Natural killer cell treated with Interleukin-12 subunit alpha and Interleukin-12 subunit beta and Interleukin-15 and Interleukin-18, amount 100 ng/mL, for 72 hours (primary cell): ENCODE results near the gene GLIPR1. TPM values are rescaled to one million over a fixed set of nuclear protein-coding genes. Genes with fewer than 3 reads are reported as not detected.
"Not testable (repeated sequence)": the region's sequence is repeated elsewhere in the genome, so short reads cannot be mapped to it uniquely, and the experiment has no call there.

Experiments
- ATAC-seq, 2 donors: fragments of 150-1000 bp; cut with Tn5 transposase in 1 of 2; sonication (Bioruptor Pico), chemical (Tn5 transposase) in 1 of 2; 2 replicates each; pipeline ENCODE4 v1.10.0; 2021
- DNase-seq: peaks from one replicate; pipeline ENCODE4 v3.0.0; 2022; ENCODE audit warnings: low spot score
- H3K27ac Mint-ChIP-seq, 2 donors: 1 replicate in 1 of 2; 2 replicates in 1 of 2; pipeline ENCODE4 v1.8.0; 2022; ENCODE audit warnings: mixed read lengths in 2 of 2, mild to moderate bottlenecking in 1 of 2, moderate library complexity in 1 of 2
- H3K27me3 Mint-ChIP-seq, 2 donors: 1 replicate in 1 of 2; 2 replicates in 1 of 2; pipeline ENCODE4 v1.8.0; 2022; ENCODE audit warnings: mixed read lengths in 2 of 2
- H3K36me3 Mint-ChIP-seq: one replicate; pipeline ENCODE4 v1.8.0; 2022; ENCODE audit warnings: mixed read lengths
- H3K4me1 Mint-ChIP-seq, 2 donors: 1 replicate in 1 of 2; 2 replicates in 1 of 2; pipeline ENCODE4 v1.8.0; 2022; ENCODE audit warnings: low read depth in 2 of 2, mixed read lengths in 2 of 2, mild to moderate bottlenecking in 1 of 2
- H3K4me3 Mint-ChIP-seq: one replicate; pipeline ENCODE4 v1.8.0; 2022; ENCODE audit warnings: mixed read lengths
- H3K9me3 Mint-ChIP-seq: 2 replicates; pipeline ENCODE4 v1.8.0; 2022; ENCODE audit warnings: mixed read lengths
- total RNA-seq, 2 donors: library from RNA; stranded (reverse); gene quantifications; one replicate each; pipeline ENCODE4 v1.2.3, GENCODE V29; 2022

The GLIPR1 gene
- total RNA-seq, 2 donors from 2014 or later = 47.1 to 48.3 TPM

DNA sequence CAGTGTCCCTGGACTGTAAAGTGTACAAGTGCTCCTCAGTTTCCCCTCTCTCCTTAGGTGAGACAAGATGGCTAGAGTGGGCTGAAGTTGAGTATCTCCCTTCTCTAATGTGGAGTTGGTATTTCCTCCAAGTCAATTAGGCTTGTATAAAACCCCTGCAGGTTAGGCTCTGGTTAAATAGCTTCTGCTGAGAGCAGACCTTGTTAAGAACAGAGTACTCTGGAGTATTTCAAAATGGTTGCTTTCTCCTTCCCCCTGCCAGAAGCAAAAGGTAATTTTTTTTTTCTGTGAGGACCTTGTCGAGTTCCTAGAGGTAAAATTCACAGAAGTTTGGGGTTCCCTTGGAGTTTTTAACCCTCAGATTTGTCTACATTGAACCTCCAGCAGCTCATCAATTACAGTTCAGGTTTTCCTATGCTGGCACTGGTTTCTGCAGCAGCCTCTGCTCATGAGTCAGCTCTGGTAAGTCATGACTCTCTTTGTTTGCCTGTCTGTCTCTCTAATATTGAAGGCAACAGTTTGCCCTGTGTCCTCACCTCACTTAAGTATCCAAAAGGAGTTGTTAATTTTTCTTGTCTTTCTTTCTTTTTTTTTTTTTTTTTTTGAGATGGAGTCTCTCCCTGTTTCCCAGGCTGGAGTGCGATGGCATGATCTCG is 27.8 kb upstream of the GLIPR1 start:
- DNase-seq (no peak), ATAC-seq (no peak)
- Mint-ChIP-seq H3K4me1 (peaks cover 21 to 27% of the 10 kb centered on the region in 2 donors), H3K9me3 (peaks cover 3% of the 10 kb centered on the region), H3K27me3 (no peaks in the 10 kb centered on the region), H3K4me3 (no peak overlapping the region), H3K36me3 (peaks cover 4% of the 10 kb centered on the region), H3K27ac (no peak overlapping the region)

GRCh38 chr12:75455839-75456238 is 24.7 kb upstream of the GLIPR1 start:
- peaks cover 10% of the 10 kb centered on the region for H3K36me3 Mint-ChIP-seq
- DNase-seq = no peak
- H3K27me3 Mint-ChIP-seq = no peaks in the 10 kb centered on the region
- H3K4me3 Mint-ChIP-seq = no peak overlapping the region
- peaks cover 38 to 46% of the 10 kb centered on the region in 2 donors for H3K4me1 Mint-ChIP-seq
- H3K27ac Mint-ChIP-seq = peak overlapping the region in 1 of 2 donors; percentile 5
- peaks cover 6% of the 10 kb centered on the region for H3K9me3 Mint-ChIP-seq
- no peak for ATAC-seq

- Mint-ChIP-seq H3K36me3 (peaks cover 10% of the 10 kb centered on the region), H3K4me1 (peaks cover 38 to 46% of the 10 kb centered on the region in 2 donors), H3K27me3 (no peaks in the 10 kb centered on the region), H3K4me3 (peak overlapping the region; percentile 78), H3K27ac (peak overlapping the region; percentile 86 to 94), H3K9me3 (peaks cover 6% of the 10 kb centered on the region)
- DNase-seq (no peak), ATAC-seq (no peak)
These were observed 23.4 kb upstream of the GLIPR1 start for GRCh38 chr12:75457191-75457590.

- not testable (repeated sequence) for ATAC-seq, H3K9me3 Mint-ChIP-seq, DNase-seq, H3K27me3 Mint-ChIP-seq, H3K36me3 Mint-ChIP-seq
- H3K4me1 Mint-ChIP-seq = peaks cover 38 to 46% of the 10 kb centered on the region in 2 donors
- H3K27ac Mint-ChIP-seq = peak overlapping the region; percentile 86 to 94
- peak overlapping the region; percentile 78 for H3K4me3 Mint-ChIP-seq
These were observed 22.7 kb upstream of the GLIPR1 start for GRCh38 chr12:75457866-75458265.

GRCh38 chr12:75459755-75460154 is 20.8 kb upstream of the GLIPR1 start:
- H3K4me3 Mint-ChIP-seq = no peak overlapping the region
- DNase-seq (no peak), ATAC-seq (no peak)
- no peaks in the 10 kb centered on the region for H3K27me3 Mint-ChIP-seq
- peaks cover 10% of the 10 kb centered on the region for H3K36me3 Mint-ChIP-seq
- H3K27ac Mint-ChIP-seq = peak overlapping the region; percentile 3 to 38
- H3K9me3 Mint-ChIP-seq = peaks cover 9% of the 10 kb centered on the region
- peaks cover 38 to 46% of the 10 kb centered on the region in 2 donors for H3K4me1 Mint-ChIP-seq

DNA sequence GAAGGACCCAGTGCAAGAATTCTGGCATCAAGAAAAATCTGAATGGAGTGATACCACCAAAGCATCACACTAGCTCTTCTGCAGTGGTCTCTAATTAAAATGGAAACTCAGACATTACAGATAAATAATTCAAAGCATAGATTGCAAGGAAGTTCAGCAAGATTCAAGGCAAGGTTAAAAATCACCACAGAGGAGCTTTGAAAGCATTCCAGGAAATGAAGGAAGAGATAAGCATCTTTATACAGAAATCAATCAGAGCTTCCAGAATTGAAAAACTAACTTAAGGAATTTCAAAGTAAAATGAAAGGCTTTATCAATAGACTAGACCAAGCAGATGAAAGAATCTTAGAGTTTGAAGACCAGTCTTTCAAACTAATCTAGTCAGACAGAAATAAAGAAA is 20.4 kb upstream of the GLIPR1 start:
- Mint-ChIP-seq H3K27me3 (no peaks in the 10 kb centered on the region), H3K4me3 (no peak overlapping the region), H3K9me3 (peaks cover 9% of the 10 kb centered on the region), H3K36me3 (peaks cover 10% of the 10 kb centered on the region), H3K4me1 (peaks cover 36 to 43% of the 10 kb centered on the region in 2 donors), H3K27ac (peak overlapping the region in 1 of 2 donors; percentile 38)
- DNase-seq (no peak), ATAC-seq (no peak)

GRCh38 chr12:75471902-75472890 is 8.4 kb upstream of the GLIPR1 start:
- Mint-ChIP-seq H3K9me3 (no peaks in the 10 kb centered on the region), H3K4me1 (peaks cover 5 to 6% of the 10 kb centered on the region in 2 donors), H3K27me3 (peaks cover 0 to 5% of the 10 kb centered on the region in 2 donors), H3K36me3 (no peaks in the 10 kb centered on the region), H3K27ac (no peak overlapping the region), H3K4me3 (no peak overlapping the region)
- DNase-seq (no peak), ATAC-seq (no peak)

- Mint-ChIP-seq H3K9me3 (no peaks in the 10 kb centered on the region), H3K4me3 (no peak overlapping the region), H3K27ac (no peak overlapping the region), H3K27me3 (peaks cover 0 to 5% of the 10 kb centered on the region in 2 donors), H3K36me3 (no peaks in the 10 kb centered on the region), H3K4me1 (peaks cover 14 to 22% of the 10 kb centered on the region in 2 donors)
- ATAC-seq (no peak), DNase-seq (no peak)
These were observed 6.4 kb upstream of the GLIPR1 start for GRCh38 chr12:75474116-75474515.

- H3K4me1 Mint-ChIP-seq = peaks cover 32 to 39% of the 10 kb centered on the region in 2 donors
- peaks cover 2% of the 10 kb centered on the region for H3K9me3 Mint-ChIP-seq
- DNase-seq (no peak), ATAC-seq (no peak)
- no peak overlapping the region for H3K27ac Mint-ChIP-seq
- H3K27me3 Mint-ChIP-seq = peaks cover 0 to 5% of the 10 kb centered on the region in 2 donors
- no peaks in the 10 kb centered on the region for H3K36me3 Mint-ChIP-seq
- no peak overlapping the region for H3K4me3 Mint-ChIP-seq
These were observed 4.5 kb upstream of the GLIPR1 start for GRCh38 chr12:75476071-75476470.

DNA sequence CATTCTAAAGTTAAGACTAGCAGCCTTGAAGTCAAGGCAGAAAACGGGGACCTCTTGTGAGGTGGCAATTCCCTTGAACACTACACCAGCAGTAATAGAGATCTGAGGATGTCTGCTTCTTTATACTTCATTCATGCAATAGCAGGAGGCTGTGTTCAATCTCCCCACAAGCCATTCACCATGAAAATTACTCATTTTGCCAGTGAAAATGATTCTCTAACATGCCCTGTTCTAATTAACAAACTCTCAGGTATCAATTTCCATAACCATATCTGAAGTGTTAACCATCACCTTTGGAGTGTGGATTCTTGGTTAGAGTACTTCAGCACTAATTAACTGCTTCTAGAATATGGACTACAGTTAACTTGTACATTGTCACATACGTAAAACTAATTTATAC is 3.4 kb upstream of the GLIPR1 start:
- Mint-ChIP-seq H3K9me3 (peaks cover 2% of the 10 kb centered on the region), H3K36me3 (peaks cover 5% of the 10 kb centered on the region), H3K27ac (no peak overlapping the region), H3K4me3 (no peak overlapping the region), H3K4me1 (peaks cover 40 to 50% of the 10 kb centered on the region in 2 donors), H3K27me3 (peaks cover 0 to 5% of the 10 kb centered on the region in 2 donors)
- ATAC-seq (no peak), DNase-seq (no peak)

DNA sequence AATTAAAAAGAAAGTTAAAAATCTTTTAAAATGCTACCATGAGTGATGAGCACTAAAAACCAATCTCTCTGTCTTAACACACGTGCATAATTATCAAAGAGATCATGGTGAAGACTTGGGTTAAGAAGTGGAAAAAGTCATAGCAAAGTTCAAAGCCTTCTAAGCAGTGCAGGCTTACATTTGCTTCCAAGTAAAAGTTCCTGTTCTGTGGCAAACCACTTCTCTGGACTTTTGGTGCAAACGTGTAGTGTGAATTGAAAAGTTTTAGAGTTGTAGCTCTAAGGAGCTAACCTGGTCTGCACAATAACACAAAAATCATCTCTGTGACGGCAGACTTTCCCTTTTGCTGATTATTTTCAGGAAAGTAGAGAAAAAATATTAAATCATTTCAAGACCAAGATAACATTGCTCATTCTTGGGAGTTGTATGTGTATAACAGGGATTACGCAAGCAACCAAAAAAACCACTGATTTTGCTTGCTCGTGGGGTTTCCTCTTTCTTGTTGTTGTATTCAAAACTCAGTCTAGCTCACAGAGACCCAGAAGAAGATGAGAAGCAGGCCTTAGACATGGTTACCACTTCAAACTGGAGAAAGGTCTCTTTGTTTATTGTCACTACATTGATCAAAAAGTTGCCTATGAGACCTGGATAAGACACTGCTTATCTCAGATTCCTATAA is 2.3 kb upstream of the GLIPR1 start:
- Mint-ChIP-seq H3K4me1 (peaks cover 48 to 61% of the 10 kb centered on the region in 2 donors), H3K27me3 (peaks cover 0 to 5% of the 10 kb centered on the region in 2 donors), H3K4me3 (peak overlapping the region; percentile 49), H3K9me3 (peaks cover 2% of the 10 kb centered on the region), H3K36me3 (peaks cover 5% of the 10 kb centered on the region), H3K27ac (peak overlapping the region; percentile 93 to 94)
- ATAC-seq (peak; percentile 47 to 60), DNase-seq (no peak)

DNA sequence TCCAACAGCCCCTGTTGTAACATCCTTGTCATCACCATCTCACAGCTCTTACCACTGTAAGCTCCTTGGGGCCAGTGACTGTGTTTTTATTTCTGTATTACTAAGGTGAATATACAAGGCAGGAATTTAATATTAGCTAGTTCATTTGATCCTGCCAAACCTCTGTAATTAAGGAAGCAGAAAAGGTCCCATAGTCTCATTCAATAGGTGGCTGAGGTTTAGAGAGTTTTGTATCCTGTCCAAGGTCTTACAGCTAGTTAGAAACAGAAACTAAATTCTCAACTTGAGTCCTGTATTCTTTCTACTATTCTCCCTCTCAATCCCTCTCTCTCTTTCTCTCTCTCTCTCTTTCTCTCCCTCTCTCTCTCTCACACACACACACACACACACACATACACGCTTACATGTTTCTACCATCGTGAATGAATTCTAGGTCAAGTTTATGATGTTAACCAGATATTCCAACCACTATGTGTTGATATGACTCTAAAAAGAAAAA is 543 bp upstream of the GLIPR1 start:
- Mint-ChIP-seq H3K27me3 (no peaks in the 10 kb centered on the region), H3K4me3 (peak overlapping the region; percentile 99), H3K36me3 (peaks cover 11% of the 10 kb centered on the region), H3K27ac (peak overlapping the region; percentile 93 to 94), H3K9me3 (peaks cover 2% of the 10 kb centered on the region), H3K4me1 (peaks cover 64 to 77% of the 10 kb centered on the region in 2 donors)
- no peak for DNase-seq
- peak; percentile 63 to 80 for ATAC-seq

DNA sequence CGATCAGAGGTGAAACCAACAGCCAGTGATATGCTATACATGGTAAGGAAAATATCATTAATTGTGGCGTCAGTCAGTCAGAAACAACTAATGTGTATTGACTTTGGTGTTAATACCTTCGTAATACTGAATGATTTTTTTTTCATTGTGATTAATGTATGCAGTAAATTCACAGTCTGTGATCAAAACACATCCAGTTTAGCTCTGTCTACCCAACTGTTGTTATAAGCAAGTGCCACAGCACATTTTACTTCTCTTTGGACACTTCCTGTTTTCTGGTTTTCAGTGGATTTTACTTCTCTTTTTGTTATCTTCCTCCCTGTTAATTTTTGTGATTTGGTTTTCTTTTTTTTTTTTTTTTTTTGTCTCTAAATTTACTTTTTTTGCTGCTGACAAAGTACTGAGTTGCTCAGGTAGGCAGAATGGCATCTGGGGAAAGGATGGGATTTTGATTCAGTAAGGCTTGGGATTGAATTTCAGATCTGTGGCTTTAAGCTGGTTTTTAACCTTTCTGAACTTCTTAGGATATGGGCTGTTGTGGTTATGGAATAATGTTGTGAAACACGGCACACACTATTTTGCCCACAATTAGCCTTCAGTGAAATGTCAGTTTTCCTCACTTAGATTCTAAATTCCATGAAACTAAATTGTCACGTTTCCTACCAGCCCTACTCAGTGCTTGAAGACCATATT is 604 bp downstream of the GLIPR1 start:
- Mint-ChIP-seq H3K36me3 (peaks cover 11% of the 10 kb centered on the region), H3K4me3 (peak overlapping the region; percentile 99), H3K27ac (peak overlapping the region; percentile 93 to 94), H3K27me3 (no peaks in the 10 kb centered on the region), H3K4me1 (peaks cover 70 to 81% of the 10 kb centered on the region in 2 donors), H3K9me3 (peaks cover 2% of the 10 kb centered on the region)
- ATAC-seq = peak; percentile 17 to 25
- no peak for DNase-seq
